ENCODE measurements around the gene SNTG2. TPM values are rescaled to one million over a fixed set of nuclear protein-coding genes. Genes with fewer than 3 reads are reported as not detected.

The SNTG2 gene
- polyA plus RNA-seq, 5 donors, result 0.44 to 0.85 (median 0.54) TPM

DNA sequence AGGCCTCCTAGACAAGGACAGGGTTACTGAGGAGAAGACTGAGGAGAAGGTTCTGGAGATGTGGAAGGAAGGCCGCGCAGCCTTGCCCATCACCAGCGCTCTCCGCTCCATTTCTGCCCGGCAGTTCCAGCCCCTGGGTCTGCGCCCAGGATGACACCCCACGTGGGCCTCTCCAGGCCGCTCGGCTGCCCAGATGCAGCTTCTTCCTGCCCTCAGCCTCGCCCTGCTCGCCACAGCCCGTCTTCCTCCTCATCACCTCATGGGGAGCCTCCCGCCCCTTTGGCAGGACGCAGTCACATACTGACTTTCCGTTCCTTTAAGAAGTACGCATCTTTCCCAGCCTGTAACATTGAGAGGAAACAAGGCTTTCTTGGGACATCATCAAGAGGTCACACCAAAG lies 37.1 kb downstream of the SNTG2 start:
- DNase-seq, result no peak

DNA sequence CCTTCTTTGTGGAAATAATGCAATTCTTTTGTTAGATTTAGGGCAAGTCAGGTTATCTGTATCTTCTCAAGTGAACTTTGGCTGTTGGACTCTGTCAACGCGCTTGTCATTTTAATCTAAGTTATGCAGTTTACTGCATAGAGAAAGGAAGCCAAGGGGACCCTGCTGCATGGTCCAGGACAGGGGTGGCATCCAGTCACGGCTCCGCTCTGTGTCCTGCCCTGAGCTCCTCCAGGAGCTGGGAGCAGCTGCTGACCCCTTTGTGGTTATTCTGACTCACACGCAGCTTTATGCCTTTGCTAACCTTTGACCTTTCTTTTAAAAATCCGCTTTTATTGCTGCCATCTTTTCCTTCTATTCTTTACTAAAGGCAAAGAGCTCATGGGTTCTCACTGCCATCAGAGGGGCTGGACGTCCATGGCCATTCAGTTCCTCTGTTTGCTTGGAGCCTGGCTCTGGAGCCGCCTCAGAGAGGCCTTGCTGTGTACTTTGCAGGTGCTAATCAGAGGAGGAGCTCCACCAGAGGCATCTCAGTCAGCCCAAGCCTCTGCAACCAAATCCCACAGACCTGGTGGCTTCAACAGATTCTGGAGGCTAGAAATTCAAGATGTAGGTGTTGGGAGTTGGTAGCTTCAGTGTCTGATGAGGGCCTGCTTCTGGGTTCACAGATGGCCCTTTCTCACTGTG lies 39.3 kb downstream of the SNTG2 start:
- no peak for DNase-seq

DNA sequence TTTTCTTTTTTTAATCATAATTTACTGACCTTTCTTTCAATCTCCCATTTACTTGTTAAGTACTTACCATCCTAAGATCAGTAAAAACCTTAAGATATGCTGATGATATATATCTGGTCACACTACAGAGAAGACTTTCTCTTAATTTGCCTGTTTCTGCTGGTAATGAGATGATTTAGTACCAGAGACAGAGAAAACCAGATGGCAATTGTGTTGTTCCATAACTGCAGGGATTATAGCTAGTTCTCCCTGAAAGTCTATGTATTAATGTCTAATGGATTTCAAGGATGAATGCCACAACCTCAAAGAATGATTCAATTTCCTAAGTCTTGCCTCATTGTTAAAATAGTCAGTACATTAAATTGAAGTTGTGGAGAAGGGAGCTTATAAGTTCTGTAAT lies 40.3 kb downstream of the SNTG2 start:
- DNase-seq, result no peak

GRCh38 chr2:1002350-1002749 lies 51.7 kb downstream of the SNTG2 start:
- DNase-seq, result no peak

- DNase-seq, result no peak
Observed at GRCh38 chr2:1004398-1004797, 53.7 kb downstream of the SNTG2 start.

GRCh38 chr2:1010415-1010930 lies 59.8 kb downstream of the SNTG2 start:
- peak in 1 of 2 donors; percentile 13 for DNase-seq

DNA sequence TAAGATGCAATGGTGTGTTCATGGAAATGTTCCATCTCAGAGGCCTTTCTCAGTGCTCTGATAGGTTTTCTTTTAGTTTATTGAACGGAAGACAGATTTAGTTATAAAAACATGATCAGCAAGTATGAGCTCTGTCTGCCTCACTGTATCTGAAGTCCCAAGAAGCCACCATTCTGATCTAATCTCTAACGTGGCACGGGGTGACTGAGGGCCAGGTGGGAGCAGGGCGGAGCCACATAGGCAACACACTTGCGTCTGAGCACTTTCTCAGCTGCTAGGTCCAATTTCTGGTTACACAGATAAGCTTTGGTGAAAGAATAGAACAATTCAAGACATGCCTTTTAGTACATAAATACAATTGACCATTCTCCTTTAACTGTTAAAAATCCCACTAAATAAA lies 60.4 kb downstream of the SNTG2 start:
- no peak for DNase-seq

GRCh38 chr2:1011985-1012384 lies 61.3 kb downstream of the SNTG2 start:
- DNase-seq, result no peak

- no peak for DNase-seq
Observed at GRCh38 chr2:1014802-1015201, 64.2 kb downstream of the SNTG2 start.

DNA sequence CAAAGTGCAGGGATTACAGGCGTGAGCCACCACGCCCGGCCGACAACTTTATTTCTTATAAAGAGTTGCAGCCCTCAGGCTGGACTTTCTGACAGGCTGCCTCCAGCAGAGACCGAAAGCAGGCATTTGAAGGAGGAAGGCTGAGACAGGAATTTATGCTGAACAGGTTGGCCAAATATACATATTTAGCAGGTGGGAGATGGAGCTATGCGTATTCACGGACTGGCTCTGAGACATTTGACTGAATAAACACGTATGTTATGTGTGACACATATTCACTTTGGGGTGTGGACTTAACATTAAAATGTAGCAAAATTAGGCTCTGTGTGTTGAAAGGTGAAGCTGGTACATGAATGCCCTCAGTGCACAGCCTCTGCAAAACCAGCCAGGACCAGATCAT lies 65.9 kb downstream of the SNTG2 start:
- DNase-seq, result no peak

GRCh38 chr2:1017827-1018226 lies 67.2 kb downstream of the SNTG2 start:
- DNase-seq, result no peak

DNA sequence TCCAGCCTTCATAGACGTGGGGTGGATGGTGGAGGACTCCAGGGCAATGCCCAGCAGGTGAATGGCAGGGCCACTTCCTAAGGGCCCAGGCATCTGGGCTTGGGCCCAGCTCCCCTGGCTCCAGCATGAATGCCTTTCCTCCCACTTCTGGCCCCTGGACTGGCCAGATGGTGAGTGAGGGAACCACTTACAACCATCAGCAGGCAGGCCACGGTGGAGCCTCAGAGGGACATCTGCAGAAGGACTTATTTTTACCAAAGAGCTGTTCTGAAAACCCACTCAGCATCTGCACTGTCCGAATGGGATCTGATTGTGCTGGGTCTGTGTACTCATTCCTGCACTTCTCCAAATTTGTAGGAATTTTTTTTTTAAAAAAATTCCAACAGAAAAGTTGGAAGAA lies 69.6 kb downstream of the SNTG2 start:
- DNase-seq, result no peak

DNA sequence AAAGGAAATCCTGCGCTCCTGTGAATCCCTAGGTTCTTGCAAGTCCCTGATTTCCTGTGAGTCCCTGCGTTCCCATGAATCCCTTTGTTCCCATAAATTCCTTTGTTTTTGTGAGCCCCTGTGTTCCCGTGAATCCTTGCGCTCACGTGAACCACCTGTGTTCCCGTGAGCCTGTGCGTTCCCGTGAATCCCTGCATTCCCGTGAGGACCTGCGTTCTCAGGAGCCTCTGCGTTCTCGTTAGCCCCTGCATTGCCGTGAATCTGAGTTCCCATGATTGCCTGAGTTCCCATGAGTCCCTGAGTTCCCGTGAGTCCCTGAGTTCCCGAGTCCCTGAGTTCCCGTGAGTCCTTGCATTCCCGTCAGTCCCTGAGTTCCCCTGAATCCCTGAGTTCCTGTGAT lies 71.5 kb downstream of the SNTG2 start:
- DNase-seq, result no peak

- DNase-seq, result no peak
Observed at GRCh38 chr2:1024981-1025380, 74.3 kb downstream of the SNTG2 start.

- DNase-seq, result no peak
Observed at GRCh38 chr2:1026141-1026540, 75.5 kb downstream of the SNTG2 start.

DNA sequence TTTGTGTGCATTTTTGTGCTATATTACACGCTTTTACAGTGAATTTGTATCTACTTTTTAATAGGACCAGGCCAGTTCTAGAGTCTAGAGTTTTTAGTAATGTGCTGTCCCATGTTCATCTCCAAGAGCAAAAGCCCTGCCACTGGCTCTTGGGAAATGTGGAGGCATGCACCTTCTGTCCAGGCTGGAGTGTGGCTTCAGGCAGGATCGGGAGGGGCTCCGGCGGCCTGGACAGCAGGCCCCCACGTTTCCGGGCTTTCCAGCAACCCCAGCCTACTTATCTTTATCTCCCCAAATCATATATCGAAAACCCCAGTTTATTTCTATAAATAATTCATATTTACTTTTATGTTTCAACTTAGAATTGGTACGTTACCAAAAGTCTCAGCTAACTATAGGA lies 78.2 kb downstream of the SNTG2 start:
- no peak for DNase-seq

GRCh38 chr2:1032030-1032429 lies 81.4 kb downstream of the SNTG2 start:
- DNase-seq, result no peak

DNA sequence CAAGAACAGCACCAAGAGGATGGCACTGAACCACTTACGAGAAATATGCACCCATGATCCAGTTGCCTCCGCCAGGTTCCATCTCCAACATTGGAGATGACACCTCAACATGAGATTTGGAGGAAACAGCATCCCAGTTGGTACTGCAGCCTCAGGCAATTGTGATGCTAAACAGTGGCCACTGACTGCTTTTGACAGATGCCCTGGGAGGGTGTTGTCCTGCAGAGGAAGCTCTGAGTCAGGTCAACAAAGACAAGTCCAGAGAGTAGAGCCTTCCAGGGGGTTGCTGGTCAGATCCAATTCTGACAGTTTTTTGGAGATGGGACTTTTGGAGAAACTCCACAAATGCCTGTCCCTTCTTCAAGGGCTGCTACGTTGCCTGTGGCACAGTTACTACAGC lies 82.4 kb downstream of the SNTG2 start:
- no peak for DNase-seq

DNA sequence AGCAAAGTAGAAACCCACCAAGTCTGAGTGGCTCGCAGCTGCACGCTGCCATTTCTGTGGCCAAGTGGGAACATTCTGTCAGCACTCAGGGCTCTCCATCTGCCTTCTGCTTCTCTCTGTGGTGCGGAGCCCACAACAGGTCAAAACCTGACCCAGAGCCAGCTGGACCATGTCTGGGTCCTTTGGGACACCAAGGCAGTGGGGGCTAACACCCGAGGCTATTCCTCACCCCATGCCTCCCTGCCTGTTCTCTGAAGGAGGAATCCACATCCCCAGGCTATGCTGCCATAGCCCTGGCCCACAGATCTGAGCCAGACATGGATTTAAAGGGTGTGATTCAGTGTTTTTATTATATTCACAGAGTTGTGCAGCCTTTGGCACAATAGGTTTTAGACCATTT lies 86.4 kb downstream of the SNTG2 start:
- no peak for DNase-seq

DNA sequence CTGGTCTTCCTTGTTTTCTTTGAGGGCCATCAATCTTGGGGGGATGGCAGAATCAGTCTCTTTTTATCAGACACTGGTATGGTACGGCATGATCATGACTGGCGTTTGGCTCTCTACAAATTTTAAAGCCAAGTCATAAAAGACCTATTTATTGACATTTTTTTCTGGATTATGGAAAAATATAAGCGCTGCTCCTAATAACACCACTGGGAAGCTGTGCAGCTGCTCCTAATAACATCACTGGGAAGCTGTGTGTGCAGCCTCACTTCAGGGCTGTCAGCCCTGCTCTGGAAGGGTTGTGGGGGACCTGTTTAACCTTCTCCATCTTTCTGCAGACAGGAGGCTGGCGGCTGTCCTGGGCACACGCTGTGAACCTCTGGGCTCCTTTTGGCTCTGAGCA lies 88.9 kb downstream of the SNTG2 start:
- no peak for DNase-seq

DNA sequence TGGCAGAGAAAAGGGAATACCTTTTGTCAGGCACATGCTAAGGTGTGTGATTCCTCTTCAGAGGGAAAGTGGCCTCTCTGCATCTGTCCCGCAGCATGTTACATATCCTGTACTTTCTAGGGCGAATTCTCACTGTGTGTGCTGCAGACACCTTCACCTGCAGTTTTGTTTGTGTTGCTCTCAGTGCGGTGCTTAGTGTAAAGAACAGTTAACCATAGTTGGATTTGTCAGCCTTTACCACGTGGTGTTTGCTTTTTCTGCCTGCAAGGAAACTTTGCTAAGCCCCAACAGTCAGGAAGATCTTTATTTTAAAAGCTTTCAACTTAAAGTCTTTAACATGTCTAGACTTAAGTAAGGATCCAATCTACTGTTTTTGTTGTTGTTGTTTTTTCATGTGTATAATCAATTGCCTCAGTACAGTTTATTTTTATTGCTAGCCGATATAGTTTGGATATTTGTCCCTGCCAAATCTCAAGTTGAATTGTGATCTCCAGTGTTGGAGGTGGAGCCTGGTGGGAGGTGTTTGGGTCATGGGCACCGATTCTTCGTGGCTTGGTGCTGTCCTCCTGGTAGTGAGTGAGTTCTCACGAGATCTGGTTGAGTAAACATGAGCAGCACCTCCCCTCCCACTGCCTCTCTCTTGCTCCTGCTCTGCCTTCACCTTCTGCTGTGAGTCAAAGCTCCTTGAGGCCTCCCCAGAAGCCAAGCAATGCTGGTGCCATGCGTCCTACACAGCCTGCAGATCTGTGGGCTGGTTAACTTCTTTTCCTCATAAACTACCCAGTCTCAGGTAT lies 90.6 kb downstream of the SNTG2 start:
- DNase-seq, result no peak

DNA sequence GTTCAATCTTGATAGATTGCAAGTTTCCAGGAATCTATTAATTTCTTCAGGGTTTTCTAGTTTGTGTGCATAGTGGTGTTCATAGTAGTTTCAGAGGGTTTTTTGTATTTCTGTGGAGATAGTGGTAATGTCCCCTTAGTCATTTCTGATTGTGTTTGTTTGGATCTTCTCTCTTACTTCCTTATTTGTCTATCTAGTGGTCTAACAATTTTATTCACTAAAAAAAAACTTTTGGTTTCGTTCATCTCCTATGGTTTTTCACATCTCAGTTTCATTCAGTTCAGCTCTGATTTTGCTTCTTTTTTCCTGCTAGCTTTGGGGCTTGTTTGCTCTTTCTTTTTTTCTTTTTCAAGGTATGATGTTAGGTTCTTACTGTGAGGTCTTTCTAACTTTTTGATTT lies 94.5 kb downstream of the SNTG2 start:
- no peak for DNase-seq

DNA sequence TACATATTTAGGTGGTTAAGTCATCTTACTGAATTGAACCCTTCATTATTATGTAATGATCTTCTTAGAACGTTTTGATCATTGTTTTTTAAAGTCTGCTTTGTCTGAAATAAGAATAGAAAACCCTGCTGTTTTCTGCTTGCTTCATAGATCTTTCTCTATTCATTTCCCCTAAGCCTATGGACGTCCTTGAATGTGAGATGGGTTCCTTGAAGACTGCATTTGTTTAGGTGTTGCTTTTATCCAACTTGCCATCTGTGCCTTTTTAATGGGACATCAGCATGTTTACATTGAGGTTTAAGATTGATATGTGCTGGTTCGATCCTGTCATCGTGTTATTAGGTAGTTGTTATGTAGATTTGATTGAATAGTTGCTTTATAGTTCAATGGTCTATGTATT lies 95.4 kb downstream of the SNTG2 start:
- DNase-seq, result no peak

All from right lung (tissue), 5 donors.